ENCODE measurements around the gene HGF. TPM values are rescaled to one million over a fixed set of nuclear protein-coding genes. Genes with fewer than 3 reads are reported as not detected.
A peak's percentile ranks its signal among the peaks of the same experiment; 100 is the strongest.
"Not testable (repeated sequence)": the region's sequence is repeated elsewhere in the genome, so short reads cannot be mapped to it uniquely, and the experiment has no call there.

The HGF gene
- total RNA-seq: 5.7 TPM

DNA sequence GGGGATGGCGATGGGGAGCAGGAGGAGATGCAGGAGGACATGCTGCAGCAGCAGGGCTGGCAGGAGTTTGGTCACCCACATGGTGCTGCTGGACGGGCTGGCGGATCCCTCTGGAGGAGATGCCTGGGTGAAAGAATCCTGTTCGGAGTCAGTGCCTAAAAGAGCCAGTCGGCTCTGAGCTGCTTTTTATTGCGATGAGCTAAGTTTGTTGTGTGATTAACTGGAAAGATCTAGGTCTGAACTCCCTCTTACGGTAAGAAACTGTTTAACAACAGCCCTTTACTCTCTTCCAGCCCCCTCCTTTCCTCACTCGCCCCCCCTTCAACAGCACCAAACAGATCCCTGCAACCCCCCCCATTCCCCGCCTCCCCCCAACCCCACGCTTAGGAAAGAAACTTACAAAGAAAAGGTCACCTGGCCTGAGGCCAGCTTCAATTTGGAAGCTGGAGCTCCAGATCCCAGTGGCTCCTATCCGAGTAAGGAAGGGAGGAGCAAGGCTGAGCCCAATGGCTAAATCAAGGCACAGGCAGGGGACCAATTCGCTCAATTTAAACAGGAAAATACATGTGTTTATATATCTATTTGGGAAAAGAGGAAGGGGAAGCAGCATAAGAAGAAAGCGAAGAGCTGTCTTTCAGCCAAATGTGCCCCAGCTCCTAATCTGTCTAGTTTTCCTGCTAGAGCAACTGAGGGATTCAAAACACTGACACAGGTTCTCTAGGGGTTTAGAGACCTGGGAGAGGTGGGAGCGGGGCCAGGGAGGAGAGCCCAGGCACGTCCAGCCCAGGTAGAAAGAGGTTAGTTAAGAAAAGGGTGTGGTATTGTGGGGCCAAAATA, at the start of gene HGF:
Gene HGF, minus strand, starts transcription at position 157 of the 837 bp plus-strand sequence. Its CDS starts 76 bp downstream, at position 81.
- no peak for FAIRE-seq

GRCh38 chr7:81816312-81816711, 46.5 kb upstream of the HGF start:
- FAIRE-seq (no peak), DNase-seq (ENCODE audit: low spot score in 2 of 2) (no peak)

More for the DNA sequence above, at the start of gene HGF:
- peak in 1 of 2 donors; percentile 14 for DNase-seq (ENCODE audit: low spot score in 2 of 2)

GRCh38 chr7:81812866-81813476, 43.1 kb upstream of the HGF start:
- not testable (repeated sequence) for DNase-seq (ENCODE audit: low spot score in 2 of 2)

GRCh38 chr7:81811956-81812865, 42.4 kb upstream of the HGF start:
- DNase-seq (ENCODE audit: low spot score in 2 of 2): no peak
- no peak for FAIRE-seq

More at GRCh38 chr7:81812866-81813476, 43.1 kb upstream of the HGF start:
- FAIRE-seq: not testable (repeated sequence)

- DNase-seq (ENCODE audit: low spot score in 2 of 2) (peak in 1 of 2 donors; percentile 1), FAIRE-seq (no peak)
Observed at GRCh38 chr7:81810476-81811155, 40.8 kb upstream of the HGF start.

GRCh38 chr7:81808310-81808709, 38.5 kb upstream of the HGF start:
- FAIRE-seq; DNase-seq (ENCODE audit: low spot score in 2 of 2): not testable (repeated sequence)

DNA sequence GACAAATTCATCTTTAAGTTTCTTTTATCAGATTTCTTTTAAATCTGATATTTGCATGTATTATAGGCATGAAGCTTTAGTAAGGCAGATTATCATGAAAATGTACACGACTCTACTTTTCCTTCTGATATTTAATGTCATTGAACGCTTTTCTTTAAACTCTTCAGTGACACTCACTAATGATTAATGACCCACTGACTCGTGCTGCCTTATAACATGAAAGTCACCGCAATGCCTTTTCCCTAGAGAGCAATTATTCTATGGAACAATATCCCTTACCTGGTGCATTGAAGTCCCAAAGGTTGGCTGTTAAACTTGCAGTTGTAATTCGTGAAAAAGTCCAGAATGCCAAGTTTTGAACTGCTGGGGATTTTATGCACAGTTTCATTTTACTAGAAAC, 33.4 kb upstream of the HGF start:
- DNase-seq (ENCODE audit: low spot score in 2 of 2) (no peak), FAIRE-seq (no peak)

- DNase-seq (ENCODE audit: low spot score in 2 of 2) (no peak), FAIRE-seq (no peak)
Observed at GRCh38 chr7:81802251-81802650, 32.4 kb upstream of the HGF start.

- FAIRE-seq: no peak
- DNase-seq (ENCODE audit: low spot score in 2 of 2): no peak
Observed at GRCh38 chr7:81801532-81801931, 31.7 kb upstream of the HGF start.

- FAIRE-seq: no peak
- no peak for DNase-seq (ENCODE audit: low spot score in 2 of 2)
Observed at GRCh38 chr7:81791568-81792518, 22.0 kb upstream of the HGF start.

GRCh38 chr7:81790686-81791085, 20.8 kb upstream of the HGF start:
- DNase-seq (ENCODE audit: low spot score in 2 of 2) (no peak), FAIRE-seq (no peak)

DNA sequence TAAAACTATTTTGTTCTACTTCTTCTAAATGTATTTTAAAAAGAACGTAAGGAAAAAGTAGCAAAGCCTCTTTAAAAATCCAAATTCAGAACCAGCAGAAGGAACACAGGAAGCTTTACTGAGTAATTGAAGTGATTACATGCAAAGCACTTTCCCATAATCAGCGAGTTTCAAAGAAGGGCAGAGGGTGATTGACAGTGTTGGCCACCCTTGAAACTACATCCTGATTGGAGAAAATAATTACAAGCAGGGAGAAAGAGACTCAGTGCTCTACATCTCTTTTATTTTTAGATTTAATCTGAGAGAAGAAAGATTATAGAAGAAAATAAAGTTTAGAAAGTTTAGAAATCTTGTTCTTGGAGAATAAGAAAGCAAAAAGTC, 20.3 kb upstream of the HGF start:
- no peak for DNase-seq (ENCODE audit: low spot score in 2 of 2)
- no peak for FAIRE-seq

- DNase-seq (ENCODE audit: low spot score in 2 of 2) (no peak), FAIRE-seq (no peak)
Observed at GRCh38 chr7:81789406-81790119, 19.7 kb upstream of the HGF start.

DNA sequence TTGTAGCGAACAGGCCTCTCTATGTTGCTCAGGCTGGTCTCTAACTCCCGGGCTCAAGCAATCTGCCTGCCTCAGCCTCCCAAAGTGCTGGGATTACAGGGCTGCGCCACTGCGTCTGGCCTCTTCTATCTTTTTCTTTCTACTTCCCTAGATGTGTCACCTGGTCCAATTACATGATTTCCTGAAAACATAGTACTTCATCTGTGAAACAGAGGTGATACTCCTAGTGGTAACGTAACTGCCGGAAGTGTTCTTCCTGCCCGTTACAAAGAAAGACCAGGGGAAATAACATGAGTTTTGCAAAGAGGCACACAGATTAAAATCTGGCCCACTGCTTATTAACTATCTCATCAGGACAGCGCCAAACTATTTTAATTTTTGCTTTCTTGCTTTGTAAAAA, 18.4 kb upstream of the HGF start:
- DNase-seq (ENCODE audit: low spot score in 2 of 2) (no peak), FAIRE-seq (no peak)

DNA sequence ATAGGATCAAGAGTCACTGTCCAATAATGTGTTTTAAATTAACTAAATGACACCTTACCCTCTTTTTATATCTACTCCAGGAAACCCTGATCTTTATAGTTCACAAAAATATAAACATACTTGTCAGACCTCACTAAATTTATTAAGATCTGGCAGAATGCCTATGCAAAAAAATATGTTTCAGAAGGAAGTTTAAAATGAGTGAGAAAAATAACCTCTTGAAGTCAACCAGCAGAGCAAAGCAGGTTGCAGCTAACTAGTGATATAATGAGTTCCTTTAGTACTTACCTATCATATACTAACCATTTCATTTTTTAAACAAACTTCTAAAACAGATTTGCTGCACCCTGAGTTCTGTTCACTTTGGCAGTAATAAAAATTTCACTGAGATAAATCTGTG, 14.0 kb upstream of the HGF start:
- DNase-seq (ENCODE audit: low spot score in 2 of 2) (no peak), FAIRE-seq (no peak)

- FAIRE-seq (no peak), DNase-seq (ENCODE audit: low spot score in 2 of 2) (no peak)
Observed at GRCh38 chr7:81780914-81781693, 11.3 kb upstream of the HGF start.

DNA sequence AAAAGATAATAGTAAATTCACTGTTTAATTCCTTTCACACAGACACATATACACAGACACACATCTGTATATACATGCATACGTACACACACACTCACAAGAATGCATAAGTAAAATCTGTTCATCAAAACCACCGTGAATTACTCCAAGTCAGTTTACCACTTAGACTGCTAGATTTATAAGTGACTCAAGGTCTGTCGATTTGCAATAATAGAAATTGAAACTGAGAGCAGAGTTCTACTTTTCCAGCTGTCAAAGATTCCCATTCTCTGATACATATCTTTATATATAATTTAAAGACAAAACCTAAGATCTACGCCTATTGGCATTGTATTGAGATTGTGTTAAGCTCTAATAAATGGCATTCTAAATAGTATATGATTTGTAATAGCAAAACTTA, 9.9 kb upstream of the HGF start:
- no peak for FAIRE-seq
- DNase-seq (ENCODE audit: low spot score in 2 of 2): no peak

GRCh38 chr7:81777697-81778096, 7.8 kb upstream of the HGF start:
- FAIRE-seq: no peak

More at GRCh38 chr7:81777697-81778096, 7.8 kb upstream of the HGF start:
- no peak for DNase-seq (ENCODE audit: low spot score in 2 of 2)

All from frontal cortex (tissue), 4 donors.